Keratinocyte (primary cell): ENCODE measurements around the gene DIO3. TPM values are rescaled to one million over a fixed set of nuclear protein-coding genes. Genes with fewer than 3 reads are reported as not detected.

ENCODE experiments used
- DNase-seq: peaks from one replicate; pipeline ENCODE4 v3.0.0-alpha.2; 2011; ENCODE audit warnings: low read depth, missing footprints, low spot score
- FAIRE-seq: peaks from 2 replicates; lab custom pipeline; 2011; peaks lifted over from hg19 to GRCh38; lab: Jason Lieb, UNC
- H2AFZ ChIP-seq: 2 replicates; pipeline ENCODE4 v1.6.0; 2012; ENCODE audit warnings: low read length, control low read depth, inconsistent platforms; ENCODE audit not compliant: control insufficient read depth
- H3K27ac ChIP-seq: 2 replicates; pipeline ENCODE4 v1.5.1; 2011; ENCODE audit warnings: low read length; ENCODE audit not compliant: control insufficient read depth, insufficient read depth
- H3K27me3 ChIP-seq: 3 replicates; pipeline ENCODE4 v1.6.0; 2011; ENCODE audit warnings: low read length; ENCODE audit not compliant: control insufficient read depth, insufficient read depth; ENCODE audit errors: extremely low read depth
- H3K36me3 ChIP-seq, 2 experiments: 2 replicates in 1 of 2; 3 replicates in 1 of 2; pipeline ENCODE4 v1.5.1; 2011; ENCODE audit warnings: low read length in 2 of 2, mild to moderate bottlenecking in 1 of 2; ENCODE audit not compliant: control insufficient read depth in 2 of 2, insufficient read depth in 2 of 2; ENCODE audit errors: extremely low read depth in 1 of 2
- H3K4me1 ChIP-seq: 3 replicates; pipeline ENCODE4 v1.5.1; 2011; ENCODE audit warnings: low read length; ENCODE audit not compliant: control insufficient read depth, insufficient read depth; ENCODE audit errors: extremely low read depth
- H3K4me2 ChIP-seq: 3 replicates; pipeline ENCODE4 v1.6.0; 2011; ENCODE audit warnings: low read depth, low read length; ENCODE audit not compliant: control insufficient read depth, insufficient read depth; ENCODE audit errors: extremely low read depth
- H3K4me3 ChIP-seq, 3 experiments: fragments of 200-600 bp in 1 of 3; sonication (generic) in 1 of 3; 2 replicates in 2 of 3; 3 replicates in 1 of 3; pipeline ENCODE4 v1.5.1; 2011 to 2016; ENCODE audit warnings: low read length in 3 of 3, mild to moderate bottlenecking in 3 of 3, control low read depth in 2 of 3, inconsistent platforms in 1 of 3, low read depth in 1 of 3, mixed read lengths in 1 of 3, mixed run types in 1 of 3, moderate library complexity in 1 of 3; ENCODE audit not compliant: control insufficient read depth in 2 of 3, insufficient read depth in 2 of 3; ENCODE audit errors: extremely low read depth in 1 of 3
- H3K79me2 ChIP-seq: 2 replicates; pipeline ENCODE4 v1.6.0; 2012; ENCODE audit warnings: low read length; ENCODE audit not compliant: control insufficient read depth, insufficient read depth
- H3K9ac ChIP-seq: 3 replicates; pipeline ENCODE4 v1.6.0; 2011; ENCODE audit warnings: low read length; ENCODE audit not compliant: control insufficient read depth, insufficient read depth; ENCODE audit errors: extremely low read depth
- H3K9me1 ChIP-seq: 3 replicates; pipeline ENCODE4 v1.6.0; 2011; ENCODE audit warnings: low read length; ENCODE audit not compliant: control insufficient read depth, insufficient read depth; ENCODE audit errors: extremely low read depth
- H3K9me3 ChIP-seq: 2 replicates; pipeline ENCODE4 v1.5.1; 2012; ENCODE audit warnings: low read depth, low read length; ENCODE audit not compliant: control insufficient read depth
- H4K20me1 ChIP-seq: 3 replicates; pipeline ENCODE4 v1.6.0; 2011; ENCODE audit warnings: low read length; ENCODE audit not compliant: control insufficient read depth, insufficient read depth; ENCODE audit errors: extremely low read depth
- EZH2 ChIP-seq: IDR thresholded peaks from one replicate; pipeline ENCODE4 v1.6.1; 2012; ENCODE audit warnings: inconsistent platforms, mild to moderate bottlenecking, low read length, moderate library complexity
- dilution Hi-C: fragments of 300-500 bp; cut with MboI; formaldehyde crosslinking; loops from one replicate; pipeline ENCODE4 v1.7.0; 2020; ENCODE audit warnings: low sequenced_read_pairs; ENCODE audit not compliant: extremely low pct_ligation_motif_present
- polyA plus RNA-seq, 5 experiments: library from polyadenylated mRNA; depleted of rRNA in 3 of 5; stranded (reverse) in 3 of 5; stranded (forward) in 1 of 5; unstranded in 1 of 5; fragments of >200 nt; gene quantifications; 1 replicate in 1 of 5; 2 replicates in 3 of 5; 3 replicates in 1 of 5; pipeline versions ENCODE4 v1.2.1 to v1.2.3, GENCODE V29; 2011 to 2012; ENCODE audit warnings: missing spikeins in 2 of 5, low read depth in 1 of 5, low replicate concordance in 1 of 5
- TF ChIP-seq, protein P1 (sequence below), 3 experiments: IDR thresholded peaks in 1 of 3; conservative IDR thresholded peaks in 1 of 3; optimal IDR thresholded peaks in 1 of 3; 2 replicates in 2 of 3; 3 replicates in 1 of 3; pipeline versions ENCODE3 to v1.5.1; 2011; ENCODE audit warnings: low read length in 3 of 3, mild to moderate bottlenecking in 3 of 3, moderate library complexity in 2 of 3, control low read depth in 1 of 3, inconsistent platforms in 1 of 3; ENCODE audit not compliant: insufficient read depth in 2 of 3; ENCODE audit errors: extremely low read depth in 1 of 3

The DIO3 gene
- polyA plus RNA-seq, 1 donor (not counting 4 experiments of a cell fraction or from before 2014, with no cell fraction given), result not detected

- no peaks in the 10 kb centered on the region for H3K27me3 ChIP-seq
- no peaks in the 10 kb centered on the region for H3K9me3 ChIP-seq
- H3K4me1 ChIP-seq, result no peaks in the 10 kb centered on the region
- no peak overlapping the region for H2AFZ ChIP-seq
- FAIRE-seq (no peak), DNase-seq (no peak)
- no peak overlapping the region for H3K4me2 ChIP-seq
- no peaks in the 10 kb centered on the region for H3K9me1 ChIP-seq
- H4K20me1 ChIP-seq, result no peaks in the 10 kb centered on the region
- dilution Hi-C loops, result no loop called here
- no peaks in the 10 kb centered on the region for H3K79me2 ChIP-seq
- no peak overlapping the region for H3K9ac ChIP-seq
- no peak overlapping the region for H3K27ac ChIP-seq
- H3K4me3 ChIP-seq, result no peak overlapping the region
- H3K36me3 ChIP-seq, result no peaks in the 10 kb centered on the region
- TF ChIP-seq, protein P1, sequence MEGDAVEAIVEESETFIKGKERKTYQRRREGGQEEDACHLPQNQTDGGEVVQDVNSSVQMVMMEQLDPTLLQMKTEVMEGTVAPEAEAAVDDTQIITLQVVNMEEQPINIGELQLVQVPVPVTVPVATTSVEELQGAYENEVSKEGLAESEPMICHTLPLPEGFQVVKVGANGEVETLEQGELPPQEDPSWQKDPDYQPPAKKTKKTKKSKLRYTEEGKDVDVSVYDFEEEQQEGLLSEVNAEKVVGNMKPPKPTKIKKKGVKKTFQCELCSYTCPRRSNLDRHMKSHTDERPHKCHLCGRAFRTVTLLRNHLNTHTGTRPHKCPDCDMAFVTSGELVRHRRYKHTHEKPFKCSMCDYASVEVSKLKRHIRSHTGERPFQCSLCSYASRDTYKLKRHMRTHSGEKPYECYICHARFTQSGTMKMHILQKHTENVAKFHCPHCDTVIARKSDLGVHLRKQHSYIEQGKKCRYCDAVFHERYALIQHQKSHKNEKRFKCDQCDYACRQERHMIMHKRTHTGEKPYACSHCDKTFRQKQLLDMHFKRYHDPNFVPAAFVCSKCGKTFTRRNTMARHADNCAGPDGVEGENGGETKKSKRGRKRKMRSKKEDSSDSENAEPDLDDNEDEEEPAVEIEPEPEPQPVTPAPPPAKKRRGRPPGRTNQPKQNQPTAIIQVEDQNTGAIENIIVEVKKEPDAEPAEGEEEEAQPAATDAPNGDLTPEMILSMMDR (optimal IDR thresholded peaks at IDR 0.05 in 1 of 3, IDR thresholded peaks at IDR 0.05 in 1 of 3, conservative IDR thresholded peaks at IDR 0.05 in 1 of 3; ENCODE audit: extremely low read depth in 1 of 3, insufficient read depth in 2 of 3, low read length in 3 of 3), result no peak
- no peak for TF ChIP-seq EZH2
These were observed 14.3 kb downstream of the DIO3 start for GRCh38 chr14:101575581-101575980.

DNA sequence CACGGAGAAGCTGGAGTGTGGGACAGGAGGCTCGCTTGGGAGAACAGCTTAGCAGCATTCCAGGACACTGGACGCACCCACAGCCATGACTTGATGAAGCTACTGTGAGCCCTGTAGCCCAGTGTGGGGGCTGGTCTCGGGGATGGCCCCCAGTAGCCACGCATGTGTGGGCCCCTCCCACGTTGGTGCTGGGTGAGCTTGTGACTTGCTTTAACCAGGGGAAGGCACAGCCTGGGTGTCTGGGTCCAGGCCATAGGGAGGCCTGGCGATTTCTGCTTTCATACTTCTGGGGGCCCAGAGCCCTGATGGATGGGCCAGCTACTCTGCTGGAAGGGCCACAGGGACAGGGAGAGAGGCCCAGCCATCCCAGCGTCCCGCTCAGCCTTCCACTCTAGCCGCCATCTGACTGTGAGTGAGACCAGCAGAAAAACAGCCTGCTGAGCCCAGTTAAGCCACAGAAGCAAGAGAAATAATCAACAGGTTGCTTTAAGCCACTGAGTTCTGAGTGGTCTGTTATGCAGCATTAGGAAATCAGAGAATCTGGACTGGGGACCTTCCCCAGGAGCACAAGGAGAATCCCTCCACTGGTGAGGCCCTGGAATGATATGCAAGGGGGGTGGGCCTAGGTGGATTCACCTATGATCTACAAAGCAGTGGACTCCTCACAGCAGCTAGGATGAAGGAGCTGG is 16.1 kb downstream of the DIO3 start:
- Histone ChIP-seq H3K79me2 (no peaks in the 10 kb centered on the region), H3K27ac (no peak overlapping the region), H3K4me3 (no peak overlapping the region), H3K4me1 (no peaks in the 10 kb centered on the region), H3K9me1 (no peaks in the 10 kb centered on the region), H3K4me2 (no peak overlapping the region), H4K20me1 (no peaks in the 10 kb centered on the region), H3K9ac (no peak overlapping the region), H3K36me3 (no peaks in the 10 kb centered on the region), H2AFZ (no peak overlapping the region), H3K9me3 (no peaks in the 10 kb centered on the region), H3K27me3 (no peaks in the 10 kb centered on the region)
- TF ChIP-seq, protein P1 (optimal IDR thresholded peaks at IDR 0.05 in 1 of 3, IDR thresholded peaks at IDR 0.05 in 1 of 3, conservative IDR thresholded peaks at IDR 0.05 in 1 of 3; ENCODE audit: extremely low read depth in 1 of 3, insufficient read depth in 2 of 3, low read length in 3 of 3), result no peak
- TF ChIP-seq EZH2, result no peak
- DNase-seq (no peak), FAIRE-seq (no peak)
- dilution Hi-C loops, result no loop called here
